Spleen (tissue), 11 donors: Measurements from ENCODE around the gene ATXN7L1. TPM values are rescaled to one million over a fixed set of nuclear protein-coding genes. Genes with fewer than 3 reads are reported as not detected.
A peak's percentile ranks its signal among the peaks of the same experiment; 100 is the strongest.

Experiments
- DNase-seq: peaks from one replicate; pipeline ENCODE4 v3.0.0-alpha.2; 2020
- H3K27ac ChIP-seq, 8 donors: fragments of 200-600 bp; sonication (generic) in 7 of 8; 1 replicate in 4 of 8; 2 replicates in 4 of 8; pipeline versions ENCODE4 v1.5.0 to v1.8.0; 2016 to 2021; ENCODE audit warnings: inconsistent platforms in 4 of 8, mild to moderate bottlenecking in 4 of 8, moderate library complexity in 1 of 8
- H3K27me3 ChIP-seq, 7 donors: fragments of 200-600 bp; sonication (generic) in 6 of 7; replicated peaks in 1 of 7; 1 replicate in 4 of 7; 2 replicates in 3 of 7; pipeline versions ENCODE4 v1.5.0 to v1.8.0; 2016 to 2021; ENCODE audit warnings: inconsistent platforms in 3 of 7, mild to moderate bottlenecking in 1 of 7
- H3K36me3 ChIP-seq, 6 donors: fragments of 200-600 bp; sonication (generic) in 5 of 6; 1 replicate in 4 of 6; 2 replicates in 2 of 6; pipeline versions ENCODE4 v1.5.0 to v1.8.0; 2016 to 2021; ENCODE audit warnings: inconsistent platforms in 2 of 6
- H3K4me1 ChIP-seq, 6 donors: fragments of 200-600 bp; sonication (generic) in 5 of 6; 1 replicate in 3 of 6; 2 replicates in 3 of 6; pipeline versions ENCODE4 v1.5.0 to v1.8.0; 2016 to 2021; ENCODE audit warnings: inconsistent platforms in 3 of 6
- H3K4me3 ChIP-seq, 8 donors: fragments of 200-600 bp; sonication (generic) in 7 of 8; 1 replicate in 4 of 8; 2 replicates in 4 of 8; pipeline versions ENCODE4 v1.5.0 to v1.8.0; 2016 to 2021; ENCODE audit warnings: inconsistent platforms in 4 of 8, mild to moderate bottlenecking in 4 of 8, moderate library complexity in 2 of 8
- H3K9me3 ChIP-seq, 8 donors: fragments of 200-600 bp; sonication (generic) in 7 of 8; 1 replicate in 4 of 8; 2 replicates in 4 of 8; pipeline versions ENCODE4 v1.5.0 to v1.8.0; 2016 to 2021; ENCODE audit warnings: inconsistent platforms in 4 of 8
- POLR2A ChIP-seq, 3 donors: fragments of 450-650 bp; IDR thresholded peaks; one replicate each; pipeline ENCODE4 v1.5.1; 2017; ENCODE audit warnings: antibody characterized with exemption in 3 of 3, mild to moderate bottlenecking in 1 of 3
- POLR2AphosphoS5 ChIP-seq, 3 donors: sonication (generic); formaldehyde crosslinking; IDR thresholded peaks; one replicate each; pipeline ENCODE4 v1.5.1; 2017; ENCODE audit warnings: antibody characterized with exemption in 3 of 3
- WGBS, 5 donors: extraction: QIAGEN DNeasy Blood & Tissue Kit in 3 of 5; methylation state at CpG; one replicate each; pipeline versions ENCODE4 v1.1.5 to v1.1.7; 2013 to 2018; 5-methylcytosine and 5-hydroxymethylcytosine counted together
- intact Hi-C: fragments of 100-400 bp; cut with DNase I; formaldehyde crosslinking; loops from one replicate; pipeline ENCODE4 v1.15.0; 2023; ENCODE audit warnings: low total_unique reads
- polyA plus RNA-seq, 3 donors: library from polyadenylated mRNA; stranded (reverse); fragments of 200-250 nt; gene quantifications; one replicate each; pipeline ENCODE4 v1.2.1, GENCODE V29; 2013
- total RNA-seq, 7 donors: library from RNA; depleted of rRNA in 3 of 7; stranded (reverse); fragments of >200 nt in 3 of 7; fragmentation: NEBNext Ultra II Directional in 4 of 7; extraction: Animal tissue kit (Norgen Biotek cat#: 25700) in 4 of 7; gene quantifications; one replicate each; pipeline versions ENCODE4 v1.1.0 to v1.2.1, GENCODE V29; 2016 to 2021
- TF ChIP-seq, protein P1 (sequence below), 11 experiments: fragments of 200-600 bp in 7 of 11; fragments of 450-650 bp in 4 of 11; sonication (generic) in 4 of 11; IDR thresholded peaks in 8 of 11; conservative IDR thresholded peaks in 3 of 11; 1 replicate in 7 of 11; 2 replicates in 4 of 11; pipeline versions ENCODE4 v1.4.0 to v1.8.0; 2016 to 2021; ENCODE audit warnings: antibody characterized with exemption in 11 of 11, inconsistent platforms in 4 of 11, mild to moderate bottlenecking in 1 of 11
- donor health status: healthy with polysubstance abuse.
- donor health status: DM: no; HTN: no; CAD: no; lungs with moderate emphysema.
- donor health status: DM: no; HTN: no; CAD: no.
- donor health status: Bipolar disorder and iron deficiency.
- donor health status: healthy.
- donor health status: DM: no; HTN: no; CAD: no.
- donor health status: DM: yes; HTN: yes; CAD: no.

ATXN7L1 gene
- total and polyA plus RNA-seq, 10 donors = 2.4 to 29.3 (median 18.4) TPM

DNA sequence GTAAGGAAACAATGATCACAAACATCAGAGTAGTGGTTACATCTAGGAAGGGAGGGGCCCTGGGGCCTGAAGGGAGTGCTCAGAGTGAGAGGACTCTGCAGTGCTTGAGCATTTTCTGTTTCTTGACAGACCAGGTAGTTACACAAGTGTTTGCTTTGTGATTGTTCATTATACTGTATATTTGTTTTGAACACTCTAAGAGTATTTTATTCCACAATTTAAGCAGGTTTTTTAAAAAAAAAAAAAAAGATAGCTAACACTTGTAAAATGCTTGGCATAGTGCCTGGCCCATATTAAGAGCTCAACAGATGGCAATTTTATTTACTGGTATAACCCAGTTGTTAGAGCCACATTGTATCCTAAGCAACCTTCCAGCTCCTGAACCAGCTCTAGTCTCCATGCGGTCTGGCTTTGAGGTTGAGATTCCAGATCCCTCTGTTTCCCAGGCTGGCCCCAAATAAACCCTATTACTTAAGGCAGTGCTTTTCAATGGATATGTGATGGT is 20.1 kb upstream of the ATXN7L1 start:
- H3K4me1 ChIP-seq = no peaks in the 10 kb centered on the region
- DNase-seq = no peak
- intact Hi-C loops = no loop called here
- no peaks in the 10 kb centered on the region for H3K36me3 ChIP-seq
- no peaks in the 10 kb centered on the region for H3K27me3 ChIP-seq
- H3K9me3 ChIP-seq = no peaks in the 10 kb centered on the region
- no peak overlapping the region for H3K27ac ChIP-seq
- H3K4me3 ChIP-seq = no peak overlapping the region
- TF ChIP-seq POLR2A (IDR thresholded peaks at IDR 0.05) (no peak), POLR2AphosphoS5 (IDR thresholded peaks at IDR 0.05) (no peak)
- TF ChIP-seq, protein P1, sequence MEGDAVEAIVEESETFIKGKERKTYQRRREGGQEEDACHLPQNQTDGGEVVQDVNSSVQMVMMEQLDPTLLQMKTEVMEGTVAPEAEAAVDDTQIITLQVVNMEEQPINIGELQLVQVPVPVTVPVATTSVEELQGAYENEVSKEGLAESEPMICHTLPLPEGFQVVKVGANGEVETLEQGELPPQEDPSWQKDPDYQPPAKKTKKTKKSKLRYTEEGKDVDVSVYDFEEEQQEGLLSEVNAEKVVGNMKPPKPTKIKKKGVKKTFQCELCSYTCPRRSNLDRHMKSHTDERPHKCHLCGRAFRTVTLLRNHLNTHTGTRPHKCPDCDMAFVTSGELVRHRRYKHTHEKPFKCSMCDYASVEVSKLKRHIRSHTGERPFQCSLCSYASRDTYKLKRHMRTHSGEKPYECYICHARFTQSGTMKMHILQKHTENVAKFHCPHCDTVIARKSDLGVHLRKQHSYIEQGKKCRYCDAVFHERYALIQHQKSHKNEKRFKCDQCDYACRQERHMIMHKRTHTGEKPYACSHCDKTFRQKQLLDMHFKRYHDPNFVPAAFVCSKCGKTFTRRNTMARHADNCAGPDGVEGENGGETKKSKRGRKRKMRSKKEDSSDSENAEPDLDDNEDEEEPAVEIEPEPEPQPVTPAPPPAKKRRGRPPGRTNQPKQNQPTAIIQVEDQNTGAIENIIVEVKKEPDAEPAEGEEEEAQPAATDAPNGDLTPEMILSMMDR (IDR thresholded peaks at IDR 0.05 in 8 of 11, conservative IDR thresholded peaks at IDR 0.05 in 3 of 11) = no peak
- 84 to 96% (median 86%) methylated on average over 1 of the region's 1 CpG for WGBS, 5 donors

DNA sequence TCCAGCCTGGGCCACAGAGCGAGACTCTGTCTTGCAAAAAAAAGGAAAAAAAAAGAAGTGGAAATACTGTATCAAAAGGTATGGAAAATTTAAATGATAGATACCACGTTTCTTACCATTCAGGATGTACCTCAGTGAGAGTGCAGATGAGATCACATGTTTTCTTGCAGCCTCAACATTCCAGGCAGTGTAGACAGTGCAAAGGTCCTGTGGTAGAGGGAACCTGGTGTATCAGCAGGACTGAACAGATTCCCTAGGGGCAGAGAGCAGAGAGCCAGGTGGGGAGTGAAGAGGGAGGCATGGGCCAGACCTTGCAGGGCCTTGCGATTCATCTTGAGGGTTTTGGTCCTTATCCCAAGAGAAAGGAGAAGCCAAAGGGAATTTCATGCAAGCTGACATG is 17.7 kb upstream of the ATXN7L1 start:
- no peak overlapping the region for H3K4me3 ChIP-seq
- H3K4me1 ChIP-seq = no peaks in the 10 kb centered on the region
- DNase-seq = no peak
- H3K27me3 ChIP-seq = no peaks in the 10 kb centered on the region
- WGBS, 5 donors = 85 to 95% (median 92%) methylated on average over 3 of the region's 3 CpGs
- no peaks in the 10 kb centered on the region for H3K36me3 ChIP-seq
- TF ChIP-seq POLR2AphosphoS5 (IDR thresholded peaks at IDR 0.05) (no peak), POLR2A (IDR thresholded peaks at IDR 0.05) (no peak)
- TF ChIP-seq, protein P1 (IDR thresholded peaks at IDR 0.05 in 8 of 11, conservative IDR thresholded peaks at IDR 0.05 in 3 of 11) = no peak
- no peak overlapping the region for H3K27ac ChIP-seq
- H3K9me3 ChIP-seq = no peaks in the 10 kb centered on the region
- intact Hi-C loops = no loop called here

DNA sequence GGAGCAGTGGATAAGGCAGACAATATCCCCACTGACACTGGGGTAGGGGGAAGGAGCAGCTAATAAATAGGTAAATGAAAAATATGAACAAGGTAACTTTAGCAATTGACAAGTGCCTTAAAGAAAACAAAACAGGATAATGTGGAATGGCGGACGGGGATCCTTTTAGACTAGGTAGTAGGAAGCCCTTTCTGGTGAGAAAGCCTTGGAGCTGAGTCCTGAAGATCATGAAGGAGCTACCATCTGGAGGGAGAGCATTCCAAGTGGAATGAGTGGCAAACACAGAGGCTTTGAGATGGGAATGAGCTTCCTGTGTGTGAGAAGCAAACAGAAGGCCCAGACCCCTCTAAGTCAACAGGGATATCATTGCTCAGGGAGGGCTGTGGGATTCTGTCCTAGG is 16.0 kb upstream of the ATXN7L1 start:
- TF ChIP-seq POLR2A (IDR thresholded peaks at IDR 0.05) = no peak
- intact Hi-C loops = no loop called here
- Histone ChIP-seq H3K27me3 (no peaks in the 10 kb centered on the region), H3K4me3 (no peak overlapping the region), H3K4me1 (no peaks in the 10 kb centered on the region), H3K36me3 (no peaks in the 10 kb centered on the region), H3K9me3 (no peaks in the 10 kb centered on the region), H3K27ac (no peak overlapping the region)
- WGBS, 5 donors = 91 to 100% (median 94%) methylated on average over 2 of the region's 2 CpGs
- no peak for DNase-seq

DNA sequence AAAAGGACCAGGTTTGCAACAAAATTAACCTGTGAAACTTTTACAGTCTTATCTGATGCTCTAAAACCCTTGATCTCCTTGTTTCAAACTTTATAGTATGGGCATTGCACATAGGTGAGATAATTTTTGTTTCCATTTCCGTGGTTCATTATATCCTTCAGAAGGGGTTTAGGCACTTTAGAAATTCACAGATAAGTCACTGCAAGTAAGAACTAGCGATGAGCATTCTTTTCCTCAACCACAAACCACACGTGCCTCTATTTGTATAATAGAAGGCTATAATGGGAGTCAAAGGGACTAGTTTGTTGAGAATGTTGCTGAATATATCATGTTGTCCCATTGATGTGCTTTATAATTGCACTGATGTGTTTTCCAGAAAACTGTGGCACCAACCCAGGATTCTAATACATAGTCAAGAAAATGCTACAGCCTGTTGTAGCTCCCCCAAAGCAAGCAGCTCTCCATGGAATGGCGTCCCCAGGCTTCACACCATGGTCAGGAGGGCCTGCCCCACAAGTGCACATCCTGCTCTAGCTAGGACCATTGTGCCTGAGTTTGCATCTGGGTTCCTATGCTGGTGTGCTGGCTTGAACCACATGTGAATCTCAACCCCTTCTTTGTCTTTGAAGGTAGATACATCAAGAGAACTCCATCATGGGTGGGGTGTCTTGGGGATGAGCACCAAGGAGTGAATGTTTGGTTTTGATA is 14.0 kb upstream of the ATXN7L1 start:
- Histone ChIP-seq H3K4me1 (peaks cover 0 to 3% (median 0%) of the 10 kb centered on the region in 6 donors), H3K9me3 (no peaks in the 10 kb centered on the region), H3K4me3 (no peak overlapping the region), H3K27ac (no peak overlapping the region), H3K36me3 (no peaks in the 10 kb centered on the region), H3K27me3 (no peaks in the 10 kb centered on the region)
- peak; percentile 56 for DNase-seq
- TF ChIP-seq POLR2AphosphoS5 (IDR thresholded peaks at IDR 0.05) (no peak), POLR2A (IDR thresholded peaks at IDR 0.05) (no peak)
- TF ChIP-seq, protein P1 (IDR thresholded peaks at IDR 0.05 in 8 of 11, conservative IDR thresholded peaks at IDR 0.05 in 3 of 11) = no peak
- 67 to 80% (median 72%) methylated on average over 4 of the region's 4 CpGs for WGBS, 5 donors
- intact Hi-C loops = no loop called here
